Measurements from ENCODE around the gene JMJD8.

Gene JMJD8

DNA sequence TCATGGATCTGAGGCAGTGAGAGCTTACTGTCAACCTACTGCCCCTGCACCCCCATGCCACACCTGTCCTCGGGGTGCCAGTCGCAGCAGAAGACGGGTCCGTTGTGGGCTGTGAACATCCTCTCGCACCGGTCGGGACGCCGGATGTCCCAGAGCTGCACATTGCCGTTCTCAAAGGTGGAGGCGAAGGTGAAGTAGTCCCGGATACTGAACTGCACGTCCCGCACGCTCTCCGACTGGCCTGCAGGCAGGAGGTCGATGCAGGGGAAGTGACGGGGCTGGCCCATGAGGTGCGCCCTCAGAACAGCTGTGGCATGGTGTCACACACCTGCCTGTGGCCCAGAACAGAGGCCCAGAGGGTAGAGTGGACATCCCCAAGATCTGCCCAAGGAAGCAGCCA lies 3.4 kb upstream of the JMJD8 start:
- no peak for FAIRE-seq

DNA sequence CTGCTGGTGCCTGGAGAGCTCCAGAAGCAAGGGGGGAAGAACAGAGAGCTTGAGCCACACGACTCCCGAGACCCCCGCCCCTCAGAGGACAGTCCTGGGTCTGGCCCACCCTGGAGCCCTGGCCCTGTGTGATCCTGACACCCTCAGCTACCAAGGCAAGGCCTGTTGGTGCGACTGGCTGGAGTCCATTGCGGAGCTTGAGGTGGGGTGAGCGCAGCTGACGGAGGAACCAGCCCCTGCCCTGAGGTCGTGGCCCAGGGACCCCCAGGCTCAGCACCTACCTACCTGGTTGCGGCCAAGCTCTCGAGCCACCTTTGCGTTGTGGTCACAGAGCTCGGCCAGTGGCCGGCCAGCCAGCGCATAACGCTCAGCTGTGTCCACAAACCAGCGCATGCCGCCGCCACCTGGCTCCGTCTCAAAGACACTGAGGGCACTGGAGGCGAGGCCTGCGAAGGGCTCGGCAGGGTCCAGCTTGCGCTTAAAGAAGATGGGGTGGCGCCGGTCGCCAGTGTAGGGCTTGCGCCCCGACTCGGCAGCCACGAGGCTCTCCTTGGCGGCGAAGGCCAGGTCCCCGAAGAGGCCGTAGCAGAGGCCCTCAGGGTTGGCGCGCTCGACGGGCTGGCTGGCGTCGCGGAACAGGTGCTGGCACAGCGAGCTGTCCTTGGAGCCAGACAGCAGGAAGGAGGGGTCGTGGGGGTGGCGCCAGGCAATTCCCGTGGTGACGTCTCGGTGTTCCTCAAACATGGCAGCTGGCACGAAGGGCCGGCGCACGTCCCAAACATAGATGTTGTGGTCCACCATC lies 2.5 kb upstream of the JMJD8 start:
- no peak for FAIRE-seq

DNA sequence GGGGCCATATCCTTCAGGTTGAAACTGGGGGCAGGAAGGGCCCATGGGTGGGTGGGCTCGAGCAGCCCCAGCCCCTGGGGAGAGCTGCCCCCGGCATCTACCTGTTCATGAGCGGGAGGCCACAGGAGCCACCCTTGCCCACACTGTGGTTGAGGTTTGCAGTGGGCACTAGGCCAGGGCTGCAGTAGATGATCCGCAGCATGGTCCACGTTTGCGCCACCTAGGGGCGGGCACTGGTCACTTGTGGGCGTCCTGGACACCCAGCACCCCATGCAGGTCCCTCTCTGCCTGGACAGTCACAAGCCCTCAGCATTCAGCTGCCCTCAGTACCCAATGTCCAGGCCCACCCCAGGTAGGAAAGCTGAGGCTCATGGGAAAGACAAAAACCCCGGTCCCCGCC lies 1.8 kb upstream of the JMJD8 start:
- no peak for FAIRE-seq

DNA sequence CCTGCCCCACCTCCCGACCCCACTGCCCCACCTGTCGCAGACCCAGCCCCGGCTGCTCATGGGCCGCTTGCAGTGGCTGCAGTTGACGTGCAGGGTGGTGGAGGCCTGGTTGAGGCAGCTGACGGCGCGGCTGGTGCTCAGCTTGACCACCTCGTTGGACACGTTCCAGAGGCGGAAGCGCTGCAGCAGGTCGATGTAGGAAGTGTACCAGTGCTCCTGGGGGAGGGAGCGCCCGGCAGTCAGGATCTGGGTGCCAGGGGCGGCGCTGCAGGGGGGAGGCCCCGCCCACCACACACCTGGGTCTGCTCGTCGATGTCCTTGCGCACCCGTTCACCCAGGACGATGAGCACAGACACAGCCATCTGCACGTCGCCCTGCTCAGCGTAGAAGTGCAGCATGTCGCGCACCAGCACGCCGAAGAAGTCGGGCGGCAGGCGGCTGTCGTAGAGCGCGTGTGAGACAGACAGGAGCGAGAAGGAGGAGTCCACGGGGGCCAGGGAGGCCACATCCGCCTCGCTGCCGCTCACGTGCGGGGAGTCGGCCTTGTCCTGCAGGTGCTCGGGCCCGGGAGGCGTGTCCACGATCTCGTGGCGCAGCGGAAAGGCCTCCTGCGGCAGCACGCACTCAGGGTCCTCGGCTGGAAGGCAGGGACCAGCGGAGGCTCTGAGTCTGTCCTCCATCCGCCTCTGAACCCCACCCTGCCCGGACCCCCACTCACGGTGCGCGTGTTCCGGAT lies 995 bp upstream of the JMJD8 start:
- no peak for FAIRE-seq

DNA sequence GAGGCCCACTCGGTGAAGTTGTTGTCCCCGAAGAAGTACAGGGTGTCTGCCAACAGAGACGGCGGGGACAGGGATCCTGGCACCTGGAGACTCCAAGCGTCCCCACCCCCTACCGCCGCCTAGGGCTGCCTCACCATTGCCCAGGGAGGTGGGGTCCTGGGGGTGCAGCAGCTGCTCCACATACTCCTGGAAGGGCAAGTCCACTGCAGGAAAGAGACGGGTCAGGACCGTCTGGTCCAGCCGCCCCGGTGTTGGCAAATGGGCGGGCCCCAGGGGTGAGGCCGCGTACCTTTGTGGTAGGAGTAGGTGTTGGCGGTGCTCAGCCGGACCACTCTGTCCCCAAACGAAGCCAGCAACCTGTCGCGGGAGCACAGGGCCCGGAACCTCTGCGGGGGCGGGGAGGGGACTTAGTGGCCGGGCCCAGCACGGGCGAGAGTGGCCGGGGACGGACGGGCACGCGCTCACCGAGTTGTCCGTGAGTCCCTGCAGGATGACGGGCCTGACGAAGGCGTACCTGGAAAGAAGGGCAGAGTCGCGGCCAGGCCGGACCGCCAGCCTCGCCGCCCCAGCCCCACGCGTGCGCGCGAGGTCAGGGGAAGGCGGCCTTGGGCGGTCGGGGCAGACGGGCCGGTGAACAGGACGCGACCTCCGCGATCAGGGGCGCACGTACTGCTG lies 601 bp downstream of the JMJD8 start:
- no peak for FAIRE-seq

DNA sequence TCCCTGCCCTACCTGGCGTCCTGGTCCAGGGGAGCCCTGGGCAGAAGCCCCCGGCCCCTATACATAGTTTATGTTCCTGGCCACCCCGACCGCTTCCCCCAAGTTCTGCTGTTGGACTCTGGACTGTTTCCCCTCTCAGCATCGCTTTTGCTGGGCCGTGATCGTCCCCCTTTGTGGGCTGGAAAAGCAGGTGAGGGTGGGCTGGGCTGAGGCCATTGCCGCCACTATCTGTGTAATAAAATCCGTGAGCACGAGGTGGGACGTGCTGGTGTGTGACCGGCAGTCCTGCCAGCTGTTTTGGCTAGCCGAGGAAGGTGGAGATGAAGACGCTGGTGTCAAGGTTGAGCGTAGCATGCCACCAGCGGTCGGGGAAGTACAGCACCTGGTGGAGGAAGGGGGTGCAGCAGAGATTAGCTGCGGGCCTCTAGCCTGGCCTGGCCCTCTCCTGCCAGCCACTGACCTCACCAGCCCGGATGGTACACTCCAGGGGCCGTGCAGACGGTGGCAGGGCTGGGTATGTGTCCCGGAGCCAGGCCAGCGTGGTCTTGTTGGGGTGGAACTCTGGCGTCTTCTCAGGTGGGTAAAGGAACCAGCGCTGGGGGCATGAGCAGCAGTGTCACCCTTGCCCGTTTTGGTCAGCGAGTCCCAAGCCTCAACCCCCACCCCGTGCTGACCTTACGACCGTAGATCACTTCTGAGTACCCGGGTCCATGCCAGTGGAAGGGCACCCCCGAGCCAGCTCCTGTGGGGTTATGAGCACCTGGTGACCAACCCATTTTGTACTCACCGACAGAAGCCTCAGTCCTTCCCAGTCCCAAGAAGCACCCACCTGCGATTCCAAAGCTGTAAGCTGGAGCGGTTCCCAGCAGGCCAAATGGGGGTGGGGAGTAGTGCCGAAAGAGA lies 1.4 kb downstream of the JMJD8 start:
- no peak for FAIRE-seq

DNA sequence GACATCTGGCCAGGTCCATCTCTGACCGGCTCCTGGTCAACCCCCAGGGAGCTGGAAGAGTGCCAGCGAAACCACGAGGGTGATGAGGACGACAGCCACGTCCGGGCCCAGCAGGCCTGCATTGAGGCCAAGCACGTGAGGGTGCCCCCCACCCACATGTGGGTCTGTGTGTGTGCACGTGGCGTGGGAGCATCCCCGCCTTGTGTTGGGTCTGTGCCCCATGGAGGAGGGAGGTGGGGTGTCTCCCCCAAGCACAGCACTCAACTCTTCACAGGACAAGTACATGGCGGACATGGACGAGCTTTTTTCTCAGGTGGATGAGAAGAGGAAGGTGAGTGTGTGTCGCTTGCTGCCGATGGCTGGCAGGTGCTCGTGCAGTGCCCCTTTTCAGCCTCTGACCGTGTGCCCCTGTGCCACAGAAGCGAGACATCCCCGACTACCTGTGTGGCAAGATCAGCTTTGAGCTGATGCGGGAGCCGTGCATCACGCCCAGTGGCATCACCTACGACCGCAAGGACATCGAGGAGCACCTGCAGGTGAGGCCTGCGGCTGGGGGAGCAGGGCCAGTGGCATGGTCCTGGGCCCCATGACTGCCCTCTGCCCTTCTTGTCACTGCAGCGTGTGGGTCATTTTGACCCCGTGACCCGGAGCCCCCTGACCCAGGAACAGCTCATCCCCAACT lies 2.2 kb downstream of the JMJD8 start:
- no peak for FAIRE-seq

DNA sequence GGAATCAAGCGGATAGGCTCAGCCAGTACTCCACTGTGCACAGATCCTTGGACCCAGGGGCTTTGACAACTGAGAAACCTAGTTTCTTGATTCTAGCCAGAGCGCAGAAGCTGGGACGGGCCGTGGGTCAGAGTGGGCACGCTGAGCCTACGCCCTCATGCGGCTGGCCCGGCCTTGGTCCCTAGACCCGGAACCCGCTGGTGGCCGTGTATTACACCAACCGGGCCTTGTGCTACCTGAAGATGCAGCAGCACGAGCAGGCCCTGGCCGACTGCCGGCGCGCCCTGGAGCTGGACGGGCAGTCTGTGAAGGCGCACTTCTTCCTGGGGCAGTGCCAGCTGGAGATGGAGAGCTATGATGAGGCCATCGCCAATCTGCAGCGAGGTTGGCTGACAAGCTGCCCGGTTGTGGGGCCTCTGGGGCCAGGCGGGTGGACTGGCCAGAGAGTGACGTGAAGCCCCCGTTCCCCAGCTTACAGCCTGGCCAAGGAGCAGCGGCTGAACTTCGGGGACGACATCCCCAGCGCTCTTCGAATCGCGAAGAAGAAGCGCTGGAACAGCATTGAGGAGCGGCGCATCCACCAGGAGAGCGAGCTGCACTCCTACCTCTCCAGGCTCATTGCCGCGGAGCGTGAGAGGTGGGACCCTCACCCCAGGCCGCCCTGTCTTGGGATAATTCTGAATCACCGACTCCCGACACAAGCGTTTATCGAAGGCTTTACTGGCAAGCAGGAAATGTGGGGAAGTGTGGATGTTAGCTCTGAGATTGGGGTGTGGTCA lies 3.0 kb downstream of the JMJD8 start:
- no peak for FAIRE-seq

DNA sequence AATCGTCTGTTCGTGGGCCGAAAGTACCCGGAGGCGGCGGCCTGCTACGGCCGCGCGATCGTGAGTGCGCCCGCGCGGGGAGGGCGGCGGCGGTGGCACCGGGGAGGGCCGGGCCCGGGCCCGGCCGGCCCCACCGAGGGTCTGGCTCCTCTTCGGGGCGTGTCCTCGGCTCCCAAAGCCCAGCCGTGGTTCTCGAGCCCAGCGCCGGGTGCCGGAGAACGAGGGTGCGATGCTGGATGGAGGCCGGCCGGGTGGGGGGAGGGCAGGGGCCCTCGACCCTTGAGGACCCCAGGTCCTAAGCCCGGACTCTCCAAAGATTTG lies 3.5 kb downstream of the JMJD8 start:
- no peak for FAIRE-seq

DNA sequence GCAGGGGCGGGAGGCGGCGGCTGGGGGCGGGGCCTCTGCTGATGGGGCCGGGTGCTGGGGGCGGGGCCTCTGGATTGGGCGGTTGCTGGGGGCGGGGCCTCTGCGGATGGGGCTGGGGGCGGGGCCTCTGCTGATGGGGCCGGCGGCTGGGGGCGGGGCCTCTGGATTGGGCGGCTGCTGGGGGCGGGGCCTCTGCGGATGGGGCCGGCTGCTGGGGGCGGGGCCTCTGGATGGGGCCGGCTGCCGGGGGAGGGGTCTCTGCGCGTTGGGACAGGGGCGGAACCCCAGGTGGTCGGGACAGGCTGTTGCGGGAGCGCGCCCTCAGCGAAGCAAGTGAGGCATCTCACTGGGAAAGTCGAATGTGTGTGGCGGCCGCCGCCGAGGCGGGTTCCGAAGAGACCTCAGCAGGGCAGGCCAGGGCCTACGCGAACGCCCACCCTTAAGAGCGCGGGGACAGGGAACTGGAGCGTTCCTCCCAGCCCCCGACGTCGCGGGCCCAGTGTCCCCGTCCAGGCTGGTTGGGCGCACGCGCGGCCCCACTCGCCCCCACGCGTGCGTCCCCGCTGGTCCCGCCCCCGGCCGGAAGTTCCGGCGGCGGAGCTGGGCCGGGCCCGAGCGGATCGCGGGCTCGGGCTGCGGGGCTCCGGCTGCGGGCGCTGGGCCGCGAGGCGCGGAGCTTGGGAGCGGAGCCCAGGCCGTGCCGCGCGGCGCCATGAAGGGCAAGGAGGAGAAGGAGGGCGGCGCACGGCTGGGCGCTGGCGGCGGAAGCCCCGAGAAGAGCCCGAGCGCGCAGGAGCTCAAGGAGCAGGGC lies 4.1 kb downstream of the JMJD8 start, which contains the start of gene STUB1:
TSS of gene STUB1 (plus strand) at position 597 of the 811 bp plus-strand sequence. CDS start at position 713, 116 bp downstream.
- FAIRE-seq, result no peak

DNA sequence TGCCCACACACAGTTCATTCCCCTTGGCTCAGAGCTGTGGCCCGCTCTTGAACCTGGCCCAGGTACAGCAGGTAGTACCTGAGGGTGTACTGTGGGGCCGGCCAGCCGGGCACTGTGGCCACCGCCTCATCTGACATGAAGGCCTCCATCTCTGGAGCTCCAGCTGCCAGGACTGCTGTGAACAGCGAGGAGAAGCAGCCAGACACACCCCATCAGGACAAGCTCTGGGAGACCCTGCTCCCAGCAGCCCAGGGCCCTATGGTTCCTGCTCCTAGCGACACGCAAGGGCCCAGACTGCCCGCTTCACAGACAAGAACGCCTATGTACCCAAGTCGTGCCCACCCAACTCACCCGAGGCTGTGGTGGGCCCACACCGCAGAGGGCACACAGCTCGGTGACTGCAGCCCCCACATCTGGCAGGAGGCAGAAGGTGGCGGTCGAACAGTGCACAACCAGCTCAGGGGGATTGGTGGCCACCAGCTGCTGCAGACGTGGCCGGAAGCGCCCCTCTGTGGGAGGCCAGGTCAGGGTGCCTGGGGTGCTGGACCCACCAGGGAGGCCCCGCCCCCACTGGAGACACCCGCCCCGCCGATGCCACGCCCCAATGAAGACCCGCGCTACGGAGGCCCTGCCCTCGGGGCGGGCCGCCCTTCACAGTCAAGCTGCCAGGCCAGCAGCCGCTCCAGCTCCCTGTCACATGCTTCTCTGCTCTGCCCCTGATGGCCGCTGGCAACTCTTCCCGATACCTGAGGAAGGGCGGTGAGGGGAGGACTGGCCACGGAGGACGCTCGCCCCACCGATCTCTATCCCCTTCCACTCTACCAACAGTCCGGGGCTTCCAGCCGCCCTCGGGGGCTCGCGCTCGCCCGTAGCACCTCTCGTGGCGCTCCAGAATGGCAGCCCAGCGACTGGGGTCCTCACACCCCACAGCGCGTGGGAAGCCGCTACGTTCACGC lies 5.0 kb downstream of the JMJD8 start:
- no peak for FAIRE-seq

DNA sequence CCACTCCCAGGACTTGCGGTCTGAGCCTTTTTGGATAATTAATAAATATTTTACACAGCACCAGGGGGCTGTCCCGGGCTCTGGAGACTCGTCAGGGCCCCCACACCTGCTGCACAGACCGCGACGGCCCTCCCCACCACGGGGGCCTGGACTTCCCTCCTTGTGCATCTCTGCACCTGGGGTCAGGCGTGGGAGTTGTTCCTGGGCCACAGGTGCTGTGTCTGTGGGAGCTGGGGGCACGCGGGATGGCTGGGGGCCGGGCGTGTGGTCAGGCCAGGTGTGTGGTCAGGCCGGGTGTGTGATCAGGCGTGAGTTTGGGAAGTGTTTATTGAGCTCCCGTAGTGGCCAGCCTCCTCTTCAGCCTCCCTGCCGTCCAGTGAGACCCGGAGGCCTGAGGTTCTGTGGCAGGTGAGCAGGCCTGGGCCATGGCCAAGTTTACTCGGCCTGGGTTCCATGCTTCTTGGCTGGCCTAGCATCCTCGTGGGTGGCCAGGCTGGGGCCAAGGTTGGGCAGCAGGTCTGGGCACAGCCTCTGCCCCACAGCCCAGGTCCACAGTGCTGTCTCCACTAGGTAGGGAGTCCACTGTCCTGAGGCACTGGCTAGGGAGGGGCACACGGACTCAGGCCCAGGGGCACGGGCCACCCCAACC lies 5.8 kb downstream of the JMJD8 start:
- no peak for FAIRE-seq

DNA sequence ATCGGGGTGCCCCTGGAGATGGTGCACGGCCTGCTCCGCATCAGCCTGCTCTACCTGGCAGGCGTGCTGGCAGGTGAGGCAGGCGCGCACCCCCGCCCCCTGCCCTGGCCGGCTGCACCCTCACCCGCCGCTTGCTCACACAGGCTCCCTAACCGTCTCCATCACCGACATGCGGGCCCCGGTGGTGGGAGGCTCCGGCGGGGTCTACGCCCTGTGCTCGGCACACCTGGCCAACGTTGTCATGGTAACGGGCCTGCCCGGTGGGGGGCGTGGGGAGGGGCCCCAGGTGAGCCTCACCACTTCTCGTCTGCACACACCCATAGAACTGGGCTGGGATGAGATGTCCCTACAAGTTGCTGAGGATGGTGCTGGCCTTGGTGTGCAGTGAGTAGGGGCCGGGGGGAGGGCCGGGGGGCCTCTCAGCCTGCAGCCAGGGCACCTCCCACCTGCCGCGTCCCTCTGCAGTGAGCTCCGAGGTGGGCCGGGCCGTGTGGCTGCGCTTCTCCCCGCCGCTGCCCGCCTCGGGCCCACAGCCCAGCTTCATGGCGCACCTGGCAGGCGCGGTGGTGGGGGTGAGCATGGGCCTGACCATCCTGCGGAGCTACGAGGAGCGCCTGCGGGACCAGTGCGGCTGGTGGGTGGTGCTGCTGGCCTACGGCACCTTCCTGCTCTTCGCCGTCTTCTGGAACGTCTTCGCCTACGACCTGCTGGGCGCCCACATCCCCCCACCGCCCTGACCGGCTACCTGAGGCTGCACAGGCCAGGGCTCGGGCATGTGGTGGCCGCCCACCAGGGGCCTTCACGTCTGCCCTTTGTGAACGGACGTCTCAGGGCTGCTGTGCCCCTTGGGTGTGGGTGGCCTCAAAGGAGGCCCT lies 6.6 kb downstream of the JMJD8 start:
- no peak for FAIRE-seq

DNA sequence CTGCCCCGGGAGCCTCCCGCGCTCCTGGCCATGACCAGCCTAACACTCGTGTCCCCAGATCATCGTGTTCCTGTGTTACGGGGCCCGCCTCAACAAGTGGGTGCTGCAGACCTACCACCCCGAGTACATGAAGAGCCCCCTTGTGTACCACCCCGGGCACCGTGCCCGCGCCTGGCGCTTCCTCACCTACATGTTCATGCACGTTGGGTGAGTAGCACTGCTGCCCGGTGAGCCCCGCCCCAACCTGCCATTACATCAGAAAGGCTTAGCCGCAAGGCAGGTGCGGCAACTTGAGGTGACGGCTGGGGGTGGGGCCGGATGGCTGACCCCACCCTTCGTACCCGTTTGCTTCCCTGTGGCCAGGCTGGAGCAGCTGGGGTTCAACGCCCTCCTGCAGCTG lies 7.2 kb downstream of the JMJD8 start:
- FAIRE-seq, result no peak

DNA sequence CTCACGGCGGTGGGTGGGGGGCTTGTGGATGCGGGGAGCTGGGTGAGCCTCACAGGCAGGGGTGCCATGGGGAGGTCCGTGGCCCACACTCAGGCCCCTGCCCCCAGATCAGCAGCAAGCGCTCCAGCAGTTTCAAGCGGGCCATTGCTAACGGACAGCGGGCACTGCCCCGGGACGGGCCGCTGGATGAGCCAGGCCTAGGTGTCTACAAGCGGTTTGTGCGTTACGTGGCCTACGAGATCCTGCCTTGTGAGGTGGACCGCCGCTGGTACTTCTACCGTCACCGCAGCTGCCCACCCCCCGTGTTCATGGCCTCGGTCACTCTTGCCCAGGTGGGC lies 7.6 kb downstream of the JMJD8 start:
- FAIRE-seq, result no peak

DNA sequence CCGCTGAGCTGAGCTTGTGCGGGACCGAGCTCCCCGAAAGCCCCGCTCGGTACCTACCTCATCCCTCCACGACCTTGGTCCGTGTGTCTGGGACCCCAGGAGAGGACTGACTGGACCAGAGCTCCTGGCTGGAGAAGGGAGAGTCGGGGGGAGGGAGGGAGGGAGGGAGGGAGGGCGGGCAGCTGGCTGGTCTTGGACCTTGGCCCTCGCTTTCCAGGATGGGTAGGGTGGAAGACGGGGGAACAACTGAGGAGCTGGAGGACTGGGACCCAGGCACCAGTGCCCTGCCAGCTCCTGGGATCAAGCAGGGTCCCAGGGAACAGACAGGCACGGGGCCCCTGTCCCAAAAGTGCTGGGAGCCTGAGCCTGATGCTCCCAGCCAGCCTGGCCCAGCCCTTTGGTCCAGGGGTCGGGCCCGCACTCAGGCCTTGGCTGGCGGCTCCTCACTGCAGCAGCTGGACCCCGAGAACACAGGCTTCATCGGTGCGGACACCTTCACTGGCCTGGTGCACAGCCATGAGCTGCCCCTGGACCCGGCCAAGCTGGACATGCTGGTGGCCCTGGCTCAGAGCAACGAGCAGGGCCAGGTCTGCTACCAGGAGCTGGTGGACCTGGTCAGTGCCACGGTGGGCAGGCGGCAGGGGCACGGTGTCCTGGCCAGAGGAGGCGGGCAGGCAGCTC lies 8.1 kb downstream of the JMJD8 start:
- no peak for FAIRE-seq
